C4-2B (cell line): ENCODE measurements around the gene TSPAN32.
"Not testable (repeated sequence)": the region's sequence is repeated elsewhere in the genome, so short reads cannot be mapped to it uniquely, and the experiment has no call there.

ENCODE experiments used
- H3K27ac ChIP-seq: fragments of 450-650 bp; 2 replicates; pipeline ENCODE4 v1.5.1; 2017
- ZFX ChIP-seq: fragments of 450-650 bp; IDR thresholded peaks from 2 replicates; pipeline ENCODE4 v1.6.1; 2017
- TF ChIP-seq, protein P1 (sequence below): fragments of 450-650 bp; conservative IDR thresholded peaks from 2 replicates; pipeline ENCODE4 v1.5.1; 2017; ENCODE audit warnings: mild to moderate bottlenecking

TSPAN32 gene

DNA sequence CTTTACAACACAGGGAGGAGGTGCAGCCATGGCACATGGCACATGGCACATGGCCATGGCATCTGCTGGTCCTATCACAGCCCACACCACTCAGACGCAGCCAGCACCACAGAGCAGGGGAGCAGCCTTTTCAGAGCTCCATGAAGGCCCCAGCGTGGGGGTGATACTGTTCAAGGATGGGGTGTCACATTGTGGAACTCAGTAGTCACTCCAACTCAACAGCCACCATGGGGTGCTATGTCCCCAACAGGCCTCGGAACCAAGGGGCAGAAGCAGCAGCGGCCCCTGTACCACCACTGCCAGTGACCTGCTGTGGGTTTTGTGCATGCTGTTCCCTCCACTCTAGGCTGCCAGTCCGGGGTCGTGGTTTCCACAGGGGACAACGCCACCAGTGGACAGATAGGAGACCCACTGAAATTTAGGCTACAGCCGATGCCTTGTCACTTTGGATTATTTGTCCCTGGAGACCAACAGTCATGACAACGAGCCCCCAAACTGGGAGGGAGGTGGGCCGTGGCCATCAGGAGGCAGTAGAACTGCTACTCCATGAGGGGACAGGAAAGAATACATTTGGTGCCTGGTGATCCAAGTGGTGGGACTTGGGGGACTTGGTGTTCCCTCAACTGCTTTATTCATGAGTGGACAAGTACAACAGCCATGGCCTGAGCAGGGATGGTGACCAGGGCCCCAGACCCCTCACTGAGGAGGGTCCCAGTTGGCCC, 44.9 kb downstream of the TSPAN32 start:
- H3K27ac ChIP-seq, result no peak overlapping the region
- TF ChIP-seq ZFX, result no peak
- TF ChIP-seq, protein P1, sequence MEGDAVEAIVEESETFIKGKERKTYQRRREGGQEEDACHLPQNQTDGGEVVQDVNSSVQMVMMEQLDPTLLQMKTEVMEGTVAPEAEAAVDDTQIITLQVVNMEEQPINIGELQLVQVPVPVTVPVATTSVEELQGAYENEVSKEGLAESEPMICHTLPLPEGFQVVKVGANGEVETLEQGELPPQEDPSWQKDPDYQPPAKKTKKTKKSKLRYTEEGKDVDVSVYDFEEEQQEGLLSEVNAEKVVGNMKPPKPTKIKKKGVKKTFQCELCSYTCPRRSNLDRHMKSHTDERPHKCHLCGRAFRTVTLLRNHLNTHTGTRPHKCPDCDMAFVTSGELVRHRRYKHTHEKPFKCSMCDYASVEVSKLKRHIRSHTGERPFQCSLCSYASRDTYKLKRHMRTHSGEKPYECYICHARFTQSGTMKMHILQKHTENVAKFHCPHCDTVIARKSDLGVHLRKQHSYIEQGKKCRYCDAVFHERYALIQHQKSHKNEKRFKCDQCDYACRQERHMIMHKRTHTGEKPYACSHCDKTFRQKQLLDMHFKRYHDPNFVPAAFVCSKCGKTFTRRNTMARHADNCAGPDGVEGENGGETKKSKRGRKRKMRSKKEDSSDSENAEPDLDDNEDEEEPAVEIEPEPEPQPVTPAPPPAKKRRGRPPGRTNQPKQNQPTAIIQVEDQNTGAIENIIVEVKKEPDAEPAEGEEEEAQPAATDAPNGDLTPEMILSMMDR, result no peak

GRCh38 chr11:2347308-2347830, 45.6 kb downstream of the TSPAN32 start:
- no peak overlapping the region for H3K27ac ChIP-seq
- TF ChIP-seq ZFX, result no peak
- TF ChIP-seq, protein P1, result no peak

DNA sequence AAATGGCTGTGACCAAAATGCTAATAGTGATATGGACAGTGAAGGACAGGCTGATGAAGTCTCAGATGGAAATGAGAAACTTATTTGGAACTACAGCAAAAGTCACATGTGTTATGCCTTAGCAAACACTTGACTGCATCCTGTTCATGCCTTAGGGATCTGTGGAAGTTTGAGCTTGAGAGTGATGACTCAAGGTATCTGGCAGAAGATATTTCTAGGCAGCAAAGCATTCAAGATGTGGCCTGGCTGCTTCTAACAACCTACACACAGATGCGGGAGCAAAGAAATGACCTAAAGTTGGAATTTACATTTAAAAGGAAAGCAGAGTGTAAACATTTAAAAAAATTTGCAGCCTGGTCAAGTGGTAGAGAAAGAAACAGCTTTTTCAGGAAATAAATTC, 47.2 kb downstream of the TSPAN32 start:
- no peak for TF ChIP-seq ZFX
- TF ChIP-seq, protein P1, result no peak
- no peak overlapping the region for H3K27ac ChIP-seq

DNA sequence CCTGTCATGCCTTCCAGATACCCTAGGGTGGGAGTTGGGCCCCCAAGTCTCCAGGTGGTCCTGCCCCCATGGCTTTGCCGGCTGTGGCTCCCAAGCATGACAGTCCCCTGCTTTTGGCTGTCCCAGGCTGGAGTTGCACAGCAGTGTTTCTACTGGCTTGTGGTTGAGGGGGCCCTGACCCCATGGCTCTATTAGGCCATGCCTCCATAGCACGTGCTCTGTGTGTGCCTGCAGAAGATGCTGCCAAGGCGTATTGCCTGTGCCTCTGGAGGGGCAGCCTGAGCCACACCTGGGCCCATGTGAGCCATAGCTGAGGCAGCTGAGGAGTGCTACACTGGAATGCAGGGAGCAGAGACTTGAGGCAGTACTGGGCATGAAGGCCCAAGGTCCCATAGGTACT, 49.9 kb downstream of the TSPAN32 start:
- no peak overlapping the region for H3K27ac ChIP-seq
- TF ChIP-seq, protein P1, result no peak
- no peak for TF ChIP-seq ZFX

- H3K27ac ChIP-seq, result no peak overlapping the region
- TF ChIP-seq ZFX, result no peak
- TF ChIP-seq, protein P1, result no peak
Observed at GRCh38 chr11:2352420-2352819, 50.6 kb downstream of the TSPAN32 start.

DNA sequence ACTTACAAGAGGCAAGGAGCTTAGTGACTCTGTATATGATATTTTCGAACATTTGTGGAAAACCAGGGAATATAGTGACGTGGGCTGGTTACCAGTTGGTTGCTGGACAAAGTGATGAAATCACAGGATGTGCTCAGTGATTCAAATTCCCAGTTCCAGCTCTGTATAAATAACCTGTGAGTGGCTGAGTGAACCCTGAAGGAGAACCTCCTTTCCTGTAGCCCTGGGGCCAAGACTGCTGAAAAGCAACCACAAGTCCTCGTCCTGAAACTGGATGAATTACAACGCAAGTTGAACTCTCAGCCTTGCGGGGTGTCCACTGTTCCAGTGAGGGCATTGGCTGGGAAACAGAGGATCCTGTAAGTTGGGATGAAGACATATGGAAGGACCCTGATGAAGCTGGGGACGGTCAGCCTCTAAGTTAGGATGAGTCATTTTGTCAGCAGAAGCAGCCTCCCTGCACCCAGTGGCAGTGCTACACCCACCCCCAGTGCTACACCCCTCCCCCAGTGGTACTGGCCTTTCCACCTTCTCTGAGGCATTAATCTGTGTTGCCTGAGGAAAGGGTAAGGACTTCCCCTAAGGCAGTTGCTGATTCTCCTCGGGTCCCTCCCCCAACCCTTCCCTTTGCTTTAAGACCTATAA, 53.3 kb downstream of the TSPAN32 start:
- no peak overlapping the region for H3K27ac ChIP-seq
- no peak for TF ChIP-seq ZFX
- TF ChIP-seq, protein P1, result no peak

GRCh38 chr11:2357246-2357645, 55.4 kb downstream of the TSPAN32 start:
- TF ChIP-seq, protein P1, result no peak
- TF ChIP-seq ZFX, result no peak
- H3K27ac ChIP-seq, result no peak overlapping the region

DNA sequence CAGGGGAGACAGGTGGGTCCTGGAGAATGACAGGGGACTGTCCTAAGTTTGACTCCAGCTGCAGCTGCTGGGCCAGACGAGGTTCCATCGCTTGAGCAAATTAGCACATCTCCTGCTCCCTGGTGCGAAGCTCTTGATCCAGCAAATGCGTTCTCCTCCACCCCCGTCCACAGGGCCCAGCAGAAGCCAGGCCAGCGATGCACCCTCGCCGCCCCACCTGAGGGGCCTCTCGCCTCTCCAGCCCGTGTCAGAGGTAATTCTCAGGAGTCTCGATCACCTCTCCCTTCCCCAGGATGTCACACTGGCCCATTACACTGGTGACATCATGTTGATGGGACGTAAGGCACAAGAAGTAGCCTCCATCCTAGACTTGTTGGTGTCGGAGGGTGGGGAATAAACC, 55.8 kb downstream of the TSPAN32 start:
- not testable (repeated sequence) for H3K27ac ChIP-seq
